Measurements from ENCODE around the gene PRMT1.

GRCh38 chr19:49643466-49643865, 33.6 kb upstream of the PRMT1 start:
- TF ChIP-seq, protein P1, sequence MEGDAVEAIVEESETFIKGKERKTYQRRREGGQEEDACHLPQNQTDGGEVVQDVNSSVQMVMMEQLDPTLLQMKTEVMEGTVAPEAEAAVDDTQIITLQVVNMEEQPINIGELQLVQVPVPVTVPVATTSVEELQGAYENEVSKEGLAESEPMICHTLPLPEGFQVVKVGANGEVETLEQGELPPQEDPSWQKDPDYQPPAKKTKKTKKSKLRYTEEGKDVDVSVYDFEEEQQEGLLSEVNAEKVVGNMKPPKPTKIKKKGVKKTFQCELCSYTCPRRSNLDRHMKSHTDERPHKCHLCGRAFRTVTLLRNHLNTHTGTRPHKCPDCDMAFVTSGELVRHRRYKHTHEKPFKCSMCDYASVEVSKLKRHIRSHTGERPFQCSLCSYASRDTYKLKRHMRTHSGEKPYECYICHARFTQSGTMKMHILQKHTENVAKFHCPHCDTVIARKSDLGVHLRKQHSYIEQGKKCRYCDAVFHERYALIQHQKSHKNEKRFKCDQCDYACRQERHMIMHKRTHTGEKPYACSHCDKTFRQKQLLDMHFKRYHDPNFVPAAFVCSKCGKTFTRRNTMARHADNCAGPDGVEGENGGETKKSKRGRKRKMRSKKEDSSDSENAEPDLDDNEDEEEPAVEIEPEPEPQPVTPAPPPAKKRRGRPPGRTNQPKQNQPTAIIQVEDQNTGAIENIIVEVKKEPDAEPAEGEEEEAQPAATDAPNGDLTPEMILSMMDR (IDR thresholded peaks at IDR 0.05), result no peak
- TF ChIP-seq POLR2A (IDR thresholded peaks at IDR 0.05), result no peak
